ENCODE data around the gene MRPS21.

GRCh38 chr1:150263549-150263948, 30.1 kb upstream of the MRPS21 start:
- TF ChIP-seq ZNF274 (IDR thresholded peaks at IDR 0.05; ENCODE audit: low read depth, low read length) (no peak), SUZ12 (IDR thresholded peaks at IDR 0.05; ENCODE audit: extremely low read depth, insufficient read depth, insufficient read length) (no peak), YY1 (IDR thresholded peaks at IDR 0.05; ENCODE audit: insufficient read depth, insufficient read length) (no peak)

All from NT2/D1 (cell line).